Measurements from ENCODE around the gene ERVH48-1.
A peak's percentile ranks its signal among the peaks of the same experiment; 100 is the strongest.
"Not testable (repeated sequence)": the region's sequence is repeated elsewhere in the genome, so short reads cannot be mapped to it uniquely, and the experiment has no call there.

The ERVH48-1 gene

DNA sequence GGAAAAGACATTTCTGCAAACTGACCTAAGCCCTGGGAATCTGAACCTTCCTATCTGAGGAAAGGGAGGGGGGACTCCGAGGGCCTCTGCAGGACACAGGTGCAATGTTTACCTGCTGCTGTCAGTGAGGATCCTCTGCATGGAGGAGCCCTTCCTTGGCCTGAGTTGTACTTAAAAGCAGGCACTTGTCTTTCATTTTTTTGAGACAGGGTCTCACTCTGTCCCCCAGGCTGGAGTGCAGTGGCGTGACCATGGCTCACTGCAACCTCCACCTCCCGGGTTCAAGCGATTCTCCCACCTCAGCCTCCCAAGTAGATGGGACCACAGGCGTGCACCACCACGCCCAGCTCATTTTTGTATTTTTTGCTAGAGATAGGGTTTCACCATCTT lies 13.2 kb upstream of the ERVH48-1 start:
- not testable (repeated sequence) for DNase-seq

DNA sequence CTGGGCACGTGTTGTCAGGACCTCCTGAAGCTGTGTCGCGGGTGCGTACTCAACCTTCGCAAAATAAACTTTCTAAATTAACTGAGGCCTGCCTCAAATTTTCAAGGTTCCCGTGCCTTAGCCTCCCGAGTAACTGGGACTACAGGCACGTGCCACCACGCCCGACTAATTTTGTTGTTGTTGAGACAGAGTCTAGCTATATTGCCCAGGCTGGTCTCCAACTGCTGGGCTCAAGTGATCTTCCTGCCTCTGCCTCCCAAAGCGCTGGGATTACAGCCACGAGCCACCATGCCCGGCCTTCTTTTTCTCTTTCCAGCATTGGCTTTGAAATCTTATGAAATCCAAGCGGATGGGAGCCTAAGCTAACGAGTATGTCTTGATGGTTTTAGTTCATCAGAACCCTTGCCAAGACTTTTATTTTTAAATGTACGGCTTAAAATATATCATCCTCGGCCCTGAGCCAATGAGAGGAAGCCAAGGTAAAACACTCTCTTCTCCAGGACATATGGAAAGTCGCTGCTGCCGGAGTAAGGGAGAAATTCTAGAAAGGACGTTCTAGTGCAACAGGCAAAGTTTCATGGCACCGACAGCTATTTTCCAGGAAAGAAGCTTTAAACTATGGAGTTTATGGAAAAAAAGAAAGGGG lies 12.7 kb upstream of the ERVH48-1 start:
- DNase-seq, result peak; percentile 36

DNA sequence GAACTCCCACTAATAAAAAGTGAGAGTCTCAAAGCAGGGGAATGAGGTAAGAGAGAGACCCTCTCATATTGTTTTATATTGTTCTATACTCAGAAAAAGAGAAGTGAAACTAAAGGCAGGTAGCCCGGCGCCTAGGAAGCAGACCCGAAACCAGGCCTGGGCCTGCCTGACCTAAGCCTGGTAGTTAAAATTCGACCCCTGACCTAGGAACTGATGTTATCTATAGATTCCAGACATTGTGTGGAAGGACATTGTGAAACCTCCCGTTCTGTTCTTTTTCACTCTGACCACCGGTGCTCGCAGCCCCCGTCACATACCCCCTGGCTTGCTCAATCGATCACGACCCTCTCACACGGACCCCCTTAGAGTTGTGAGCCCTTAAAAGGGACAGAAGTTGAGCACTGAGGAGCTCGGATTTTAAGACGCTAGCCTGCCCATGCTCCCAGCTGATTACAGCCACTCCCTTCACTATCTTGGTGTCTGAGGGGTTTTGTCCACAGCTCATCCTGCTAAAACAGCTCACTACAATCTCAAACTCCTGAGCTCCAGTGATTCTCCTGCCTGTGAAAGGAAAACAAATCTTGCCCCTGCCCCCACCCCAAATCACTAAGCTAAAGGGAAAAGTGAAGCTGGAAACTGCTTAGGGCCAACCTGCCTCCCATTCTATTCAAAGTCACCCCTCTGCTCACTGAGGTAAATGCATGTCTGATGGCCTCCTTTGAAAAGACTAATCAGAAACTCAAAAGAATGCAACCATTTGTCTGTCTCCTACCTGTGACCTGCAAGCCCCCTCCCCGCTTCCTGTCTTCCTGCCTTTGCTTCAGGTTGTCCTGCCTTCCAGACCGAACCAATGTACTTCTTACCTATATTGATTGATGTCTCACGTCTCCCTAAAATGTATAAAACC lies 11.9 kb upstream of the ERVH48-1 start:
- DNase-seq, result not testable (repeated sequence)

DNA sequence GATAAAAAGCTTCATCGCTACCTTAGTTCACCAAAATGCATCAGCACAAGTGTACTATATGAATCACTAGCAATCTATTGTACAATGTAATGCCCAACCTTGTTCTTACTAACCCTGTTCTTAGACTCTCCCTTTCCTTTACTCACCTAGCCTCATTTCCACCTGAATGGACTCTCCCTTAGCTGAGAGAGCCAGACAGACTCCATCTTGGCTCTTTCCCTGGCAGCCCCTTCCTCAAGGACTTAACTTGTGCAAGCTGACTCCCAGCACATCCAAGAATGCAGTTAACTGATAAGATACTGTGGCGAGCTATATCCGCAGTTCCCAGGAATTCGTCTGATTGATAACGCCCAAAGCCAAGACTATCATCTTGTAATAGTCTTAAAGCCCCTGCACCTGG lies 10.9 kb upstream of the ERVH48-1 start:
- DNase-seq, result not testable (repeated sequence)

DNA sequence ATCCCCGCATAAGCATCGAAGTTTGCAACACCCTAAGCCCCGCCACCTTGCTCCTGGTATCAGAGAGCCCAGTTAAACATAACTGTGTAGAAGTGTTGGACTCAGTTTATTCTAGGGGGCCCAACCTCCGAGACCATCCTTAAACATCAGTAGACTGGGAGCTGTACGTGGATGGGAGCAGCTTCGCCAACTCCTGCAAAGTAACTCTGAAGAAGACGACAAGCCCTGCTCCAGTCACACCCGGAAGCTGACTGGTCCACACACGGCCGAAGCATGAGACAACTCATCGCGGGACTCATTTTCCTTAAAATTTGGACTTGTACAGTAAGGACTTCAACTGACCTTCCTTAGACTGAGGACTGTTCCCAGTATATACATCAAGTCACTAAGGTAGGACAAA lies 8.5 kb upstream of the ERVH48-1 start:
- not testable (repeated sequence) for DNase-seq

DNA sequence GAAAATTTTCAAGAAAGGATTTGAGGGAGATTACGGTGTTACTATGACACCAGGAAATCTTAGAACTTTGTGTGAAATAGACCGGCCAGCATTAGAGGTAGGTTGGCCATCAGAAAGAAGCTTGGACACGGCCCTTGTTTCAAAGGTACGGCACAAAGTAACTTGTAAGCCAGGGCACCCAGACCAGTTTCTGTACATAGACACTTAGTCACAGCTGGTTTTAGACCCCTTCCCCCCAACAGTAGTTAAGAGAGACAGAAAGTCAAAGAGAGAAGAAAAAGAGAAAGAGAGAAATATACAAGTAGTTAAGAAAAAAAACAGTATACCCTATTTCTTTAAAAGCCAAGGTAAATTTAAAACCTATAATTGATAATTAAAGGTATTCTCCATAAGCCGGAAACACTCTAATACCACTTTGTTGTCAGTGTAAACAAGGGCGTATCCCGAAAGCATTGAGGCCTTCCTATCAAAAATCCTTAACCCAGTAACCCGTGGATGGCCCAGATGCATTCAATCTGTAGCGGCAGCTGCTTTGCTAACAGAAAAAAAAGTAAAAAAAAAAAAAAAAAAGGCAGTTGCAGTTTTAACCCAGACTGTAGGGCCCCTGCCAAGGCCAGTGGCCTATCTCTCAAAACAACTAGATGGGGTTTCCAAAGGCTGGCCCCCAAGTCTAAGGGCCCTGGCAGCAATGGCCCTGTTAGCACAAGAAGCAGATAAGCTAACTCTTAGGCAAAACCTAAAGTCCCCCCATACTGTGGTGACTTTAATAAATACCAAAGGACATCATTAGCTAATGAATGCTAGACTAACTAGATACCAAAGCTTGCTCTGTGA lies 7.9 kb upstream of the ERVH48-1 start:
- not testable (repeated sequence) for DNase-seq

DNA sequence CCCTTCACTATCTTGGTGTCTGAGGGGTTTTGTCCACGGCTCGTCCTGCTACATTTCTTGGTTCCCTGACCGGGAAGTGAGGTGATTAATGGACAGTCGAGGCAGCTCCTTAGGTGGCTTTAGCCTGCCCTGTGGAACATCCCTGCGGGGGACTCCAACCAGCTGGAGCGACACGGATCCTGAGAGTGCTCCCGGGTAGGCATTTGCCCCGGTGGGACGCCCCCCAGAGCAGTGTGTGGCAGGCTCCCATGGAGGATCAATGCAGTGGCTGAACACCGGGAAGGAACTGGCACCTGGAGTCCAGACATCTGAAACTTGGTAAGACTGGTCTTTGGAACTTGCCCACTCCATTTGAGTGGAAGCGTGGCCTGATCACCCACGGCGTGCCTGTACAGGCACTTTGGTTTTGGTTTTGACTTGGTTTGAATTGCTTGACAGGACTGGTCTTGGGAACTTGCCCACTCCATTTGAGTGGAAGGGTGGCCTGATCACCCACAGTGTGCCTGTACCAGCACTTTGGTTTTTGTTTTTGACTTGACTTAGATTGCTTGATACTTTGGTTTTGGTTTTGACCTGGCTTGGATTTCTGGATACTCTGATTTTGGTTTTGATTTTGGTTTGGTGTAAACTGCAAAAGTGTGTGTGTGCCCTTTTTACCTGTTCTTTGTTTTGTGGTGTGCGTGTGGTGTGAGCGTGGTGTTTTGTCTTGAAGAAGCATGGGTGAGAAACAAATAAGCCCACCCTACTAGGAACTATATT lies 7.1 kb upstream of the ERVH48-1 start:
- not testable (repeated sequence) for DNase-seq

DNA sequence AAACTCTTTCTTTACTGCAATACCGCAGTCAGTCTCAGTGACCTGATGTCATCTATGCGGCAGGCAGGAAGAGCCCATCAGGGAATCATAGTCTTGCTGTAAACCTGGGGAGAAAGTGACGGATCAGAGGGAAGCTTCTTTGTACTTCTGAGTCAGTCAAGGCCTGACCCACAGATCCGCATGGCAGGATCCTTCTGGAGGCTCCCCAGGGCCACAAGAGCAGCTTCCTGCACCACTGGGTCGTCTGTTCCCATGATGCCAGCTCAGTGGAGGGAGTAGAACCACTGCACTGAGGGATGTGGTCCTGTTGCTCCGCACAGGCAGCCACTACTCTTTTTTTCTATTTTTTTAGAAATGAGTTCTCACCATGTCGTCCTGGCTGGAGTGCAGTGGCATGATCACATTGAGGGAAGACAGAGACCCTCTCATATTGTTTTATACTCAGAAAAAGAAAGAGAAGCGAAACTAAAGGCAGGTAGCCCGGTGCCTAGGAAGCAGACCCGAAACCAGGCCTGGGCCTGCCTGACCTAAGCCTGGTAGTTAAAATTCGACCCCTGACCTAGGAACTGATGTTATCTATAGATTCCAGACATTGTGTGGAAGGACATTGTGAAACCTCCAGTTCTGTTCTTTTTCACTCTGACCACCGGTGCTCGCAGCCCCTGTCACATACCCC lies 6.3 kb upstream of the ERVH48-1 start:
- no peak for DNase-seq

DNA sequence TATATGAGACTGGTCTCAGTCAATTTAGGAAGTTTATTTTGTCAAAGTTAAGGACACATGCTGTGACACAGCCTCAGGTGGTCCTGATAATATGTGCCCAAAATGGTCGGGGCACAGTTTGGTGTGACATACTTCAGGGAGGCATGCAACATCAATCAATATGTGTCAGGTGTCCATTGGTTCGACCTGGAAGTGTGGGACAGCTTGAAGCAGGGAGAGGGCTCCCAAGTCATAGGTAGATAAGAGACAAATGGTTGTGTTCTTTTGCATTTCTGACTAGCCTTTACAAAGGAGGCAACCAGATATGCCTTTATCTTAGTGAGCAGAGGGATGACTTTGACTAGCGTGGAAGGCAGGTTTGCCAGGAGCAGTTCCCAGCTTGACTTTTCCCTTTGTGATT lies 4.5 kb upstream of the ERVH48-1 start:
- DNase-seq, result no peak

DNA sequence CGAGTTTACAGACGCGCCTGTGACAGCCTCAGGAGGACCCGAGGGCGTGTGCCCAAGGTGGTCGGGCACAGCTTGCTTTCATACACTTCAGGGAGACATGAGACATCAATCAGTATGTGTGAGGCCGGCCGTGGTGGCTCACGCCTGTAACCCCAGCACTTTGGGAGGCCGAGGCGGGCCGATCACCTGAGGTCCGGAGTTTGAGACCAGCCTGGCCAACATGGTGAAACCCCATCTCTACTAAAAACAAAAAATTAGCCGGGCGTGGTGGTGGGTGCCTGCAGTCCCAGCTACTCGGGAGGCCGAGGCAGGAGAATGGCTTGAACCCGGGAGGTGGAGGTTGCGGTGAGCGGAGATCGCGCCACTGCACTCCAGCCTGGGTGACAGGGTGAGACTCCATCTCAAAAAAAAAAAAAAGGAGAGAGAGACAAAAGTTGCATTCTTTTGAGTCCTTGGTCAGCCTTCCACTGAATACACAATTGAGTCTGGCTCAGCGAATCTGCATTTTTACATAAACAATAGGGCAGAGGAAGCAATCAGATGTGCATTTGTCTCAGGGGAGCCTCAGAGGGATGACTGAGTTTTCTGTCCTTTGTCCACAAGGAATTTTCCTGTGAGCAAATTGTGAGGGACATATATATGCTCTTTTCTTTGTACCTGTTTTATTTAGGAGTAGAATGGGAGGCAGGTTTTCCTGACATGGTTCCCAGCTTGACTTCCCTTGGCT lies 2.2 kb upstream of the ERVH48-1 start:
- DNase-seq, result not testable (repeated sequence)

DNA sequence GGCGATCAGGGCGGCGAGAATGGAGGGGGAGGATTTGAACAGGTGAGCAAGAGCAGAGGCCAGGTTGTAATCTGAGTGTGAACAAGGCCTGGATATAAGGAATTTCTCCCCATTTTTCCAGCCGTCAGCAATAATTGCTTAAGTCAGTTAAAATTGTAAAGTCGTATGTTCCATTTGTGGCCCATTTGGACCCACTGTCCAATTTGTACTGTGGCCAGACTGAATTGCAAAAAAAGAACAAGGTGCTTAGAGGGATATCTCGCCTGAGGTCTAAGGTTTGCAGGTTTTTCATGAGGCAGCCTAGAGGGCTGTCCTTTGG lies 1.0 kb downstream of the ERVH48-1 start:
- no peak for DNase-seq

DNA sequence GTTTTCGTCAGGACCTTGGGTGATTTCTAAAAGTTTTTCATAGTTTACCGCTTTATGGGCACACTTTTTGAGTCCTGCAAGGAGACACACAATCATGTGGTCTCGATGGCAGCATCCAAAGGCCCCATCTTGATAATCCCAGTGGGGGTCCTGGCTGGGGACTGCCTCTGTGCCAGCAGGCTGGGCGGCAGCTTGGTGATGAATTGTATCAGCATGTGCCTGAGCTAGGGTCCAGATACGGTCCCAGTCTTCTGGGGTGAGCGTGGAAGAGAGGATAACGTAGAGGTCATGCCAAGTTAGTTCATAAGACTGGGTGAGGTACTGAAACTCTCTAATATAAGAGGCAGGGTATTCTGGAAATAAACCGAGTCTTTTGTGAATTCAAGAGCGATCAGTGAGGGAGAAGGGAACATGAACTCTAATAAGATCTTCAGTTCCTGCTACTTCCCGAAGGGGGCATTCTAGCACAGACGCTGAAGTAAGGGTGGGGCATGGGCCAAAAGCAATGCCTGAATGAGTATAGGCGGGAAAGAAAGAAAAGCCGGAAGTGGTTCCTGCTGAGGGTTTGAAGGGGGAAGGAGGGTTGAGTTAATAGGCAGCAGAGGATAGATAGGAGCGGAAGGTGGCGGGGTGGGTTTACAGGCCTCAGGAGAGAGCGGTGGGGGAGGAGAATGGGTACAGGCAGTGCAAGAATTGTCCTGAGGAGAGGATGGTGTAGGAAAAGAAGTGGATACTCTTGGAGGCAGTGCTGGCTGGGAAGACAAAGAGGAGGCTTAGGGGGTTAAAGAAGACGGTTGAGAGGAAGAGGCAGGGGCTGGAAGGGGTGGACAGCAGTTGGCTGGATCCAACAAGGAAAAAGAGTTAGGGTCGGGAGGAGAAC lies 1.6 kb downstream of the ERVH48-1 start:
- peak; percentile 93 for DNase-seq

DNA sequence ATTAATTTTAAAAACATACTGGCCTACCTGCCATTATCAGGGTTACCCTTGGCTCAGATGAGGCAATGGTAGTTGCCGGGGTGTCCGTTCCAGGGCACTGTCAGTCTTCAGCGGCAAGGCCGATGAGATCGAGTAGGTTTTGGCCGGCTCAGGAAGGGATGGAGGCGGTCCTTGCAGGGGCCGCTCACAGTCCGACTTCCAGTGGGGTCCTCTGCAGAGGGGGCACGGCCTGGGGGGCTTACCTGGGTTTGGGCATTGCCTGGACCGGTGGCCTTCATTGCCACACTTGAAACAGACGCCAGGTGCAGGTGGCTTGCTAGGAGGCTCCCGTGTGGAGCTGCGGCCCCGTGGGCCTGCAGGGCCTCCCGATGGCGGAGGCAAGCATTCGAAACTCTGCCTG lies 2.5 kb downstream of the ERVH48-1 start:
- no peak for DNase-seq

DNA sequence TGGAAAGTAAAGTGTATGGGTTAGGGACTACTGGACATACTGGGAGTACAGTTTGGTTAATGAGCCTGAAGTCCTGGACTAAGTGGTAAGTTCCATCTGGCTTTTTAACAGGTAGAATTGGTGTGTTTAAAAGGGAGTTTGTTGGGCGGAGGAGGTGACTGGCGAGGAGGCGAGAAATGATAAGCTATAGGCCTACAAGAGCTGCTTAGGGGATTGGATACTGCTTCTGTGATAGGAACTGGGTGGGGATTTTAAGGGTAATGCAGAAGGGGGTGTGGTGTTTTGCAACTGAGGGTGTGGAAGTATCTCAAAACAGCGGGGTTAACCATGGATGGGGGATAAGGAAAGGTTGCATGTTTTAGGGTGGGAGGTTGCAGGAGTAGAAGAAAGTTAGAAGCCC lies 3.5 kb downstream of the ERVH48-1 start:
- DNase-seq, result no peak

DNA sequence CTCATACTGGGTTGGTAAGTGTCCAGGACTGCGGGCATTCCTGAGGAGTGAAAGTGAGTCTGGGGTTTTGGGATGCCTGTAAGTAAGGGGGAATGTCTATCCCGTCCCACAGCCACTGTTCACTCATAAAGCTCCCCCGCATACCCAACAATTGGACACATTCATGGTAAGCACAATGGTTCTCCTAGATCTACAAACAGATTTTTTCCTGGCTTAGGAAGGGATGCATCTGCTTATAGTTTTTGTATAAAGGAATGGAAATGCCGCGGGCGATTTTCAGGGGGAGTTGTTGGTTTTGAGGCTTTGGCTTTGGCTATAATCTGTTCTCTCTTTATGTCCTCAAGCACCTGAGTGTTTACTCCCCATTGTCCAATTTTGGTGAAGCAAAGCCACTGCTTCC lies 7.1 kb downstream of the ERVH48-1 start:
- no peak for DNase-seq

DNA sequence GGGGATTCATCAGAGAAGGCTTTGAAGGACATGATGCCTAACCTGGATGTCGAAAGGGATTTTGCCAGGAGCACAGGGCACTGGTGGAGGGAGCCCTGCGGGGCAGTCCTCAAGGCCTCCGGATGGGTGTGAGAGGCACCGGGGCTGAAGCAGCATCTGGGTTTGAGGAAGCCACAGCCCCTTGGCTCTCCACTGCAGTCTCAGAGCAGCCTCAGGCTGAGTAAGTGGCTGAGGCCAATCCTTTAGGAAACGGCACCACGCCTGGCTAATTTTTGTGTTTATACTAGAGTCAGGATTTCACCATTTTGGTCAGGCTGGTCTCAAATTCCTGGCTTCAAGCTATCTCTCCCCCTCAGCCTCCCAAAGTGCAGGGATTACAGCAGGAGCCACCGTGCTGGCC lies 12.0 kb downstream of the ERVH48-1 start:
- DNase-seq, result no peak

DNA sequence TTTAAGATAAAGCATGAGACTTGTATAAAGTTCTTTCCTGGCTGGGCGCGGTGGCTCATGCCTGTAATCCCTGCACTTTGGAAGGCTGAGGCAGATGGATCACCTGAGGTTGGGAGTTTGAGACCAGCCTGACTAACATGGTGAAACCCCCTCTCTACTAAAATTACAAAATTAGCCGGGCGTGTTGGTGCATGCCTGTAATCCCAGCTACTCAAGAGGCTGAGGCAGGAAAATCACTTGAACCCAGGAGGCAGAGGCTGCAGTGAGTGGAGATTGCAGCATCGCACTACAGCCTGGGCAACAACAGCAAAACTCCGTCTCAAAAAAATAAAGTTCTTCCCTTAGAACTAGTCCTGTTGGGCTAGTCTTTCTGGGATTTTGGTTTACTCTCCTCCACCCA lies 13.5 kb downstream of the ERVH48-1 start:
- DNase-seq, result not testable (repeated sequence)

DNA sequence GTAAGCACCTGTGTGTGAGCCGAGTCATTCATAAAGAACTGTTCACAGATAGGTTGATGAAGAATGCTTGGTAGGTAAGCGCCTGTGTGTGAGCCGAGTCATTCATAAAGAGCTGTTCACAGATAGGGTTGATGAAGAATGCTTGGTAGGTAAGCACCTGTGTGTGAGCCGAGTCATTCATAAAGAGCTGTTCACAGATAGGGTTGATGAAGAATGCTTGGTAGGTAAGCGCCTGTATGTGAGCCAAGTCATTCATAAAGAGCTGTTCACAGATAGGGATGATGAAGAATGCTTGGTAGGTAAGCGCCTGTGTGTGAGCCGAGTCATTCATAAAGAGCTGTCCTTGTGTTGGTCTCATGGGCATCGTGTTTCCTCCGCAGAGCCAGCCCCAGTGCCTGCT lies 16.9 kb downstream of the ERVH48-1 start:
- DNase-seq, result not testable (repeated sequence)

DNA sequence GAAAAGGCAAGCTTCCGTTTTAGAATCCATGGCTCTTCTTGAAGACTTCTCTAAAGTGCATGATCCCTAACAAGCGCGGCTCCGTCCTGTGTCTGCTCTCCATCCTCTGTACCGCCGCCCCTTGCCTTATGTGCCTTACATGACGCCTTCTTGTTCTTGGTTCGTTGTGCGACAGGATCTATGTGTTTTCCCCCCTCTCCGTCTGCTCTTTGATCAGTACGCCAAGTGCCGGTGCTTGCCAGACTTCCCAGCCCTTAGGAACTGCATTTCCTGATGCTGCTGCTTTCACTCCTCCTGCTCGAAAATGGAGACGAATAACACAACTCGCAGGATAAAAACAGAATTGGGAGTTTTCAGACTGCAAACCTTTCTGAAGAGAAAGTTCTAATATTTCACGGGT lies 19.2 kb downstream of the ERVH48-1 start:
- no peak for DNase-seq

DNA sequence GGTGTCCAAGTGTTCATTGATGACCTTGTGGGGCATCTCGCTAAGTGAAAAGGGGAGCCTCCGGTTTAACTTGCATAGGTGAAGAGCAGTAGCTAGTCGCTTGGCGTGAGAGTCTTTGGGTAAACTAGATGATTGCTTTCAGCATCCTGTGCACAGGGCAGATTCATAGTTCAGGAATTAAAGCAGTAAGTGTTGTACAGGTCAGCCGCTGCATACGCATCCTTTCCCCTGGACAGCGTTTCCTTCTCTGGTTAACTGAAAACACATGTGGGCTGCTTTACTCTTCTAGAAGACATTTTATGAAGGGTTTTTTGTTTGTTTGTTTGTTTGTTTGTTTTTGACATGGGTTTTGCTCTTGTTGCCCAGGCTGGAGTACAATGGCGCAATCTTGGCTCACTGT lies 20.2 kb downstream of the ERVH48-1 start:
- peak; percentile 44 for DNase-seq

DNA sequence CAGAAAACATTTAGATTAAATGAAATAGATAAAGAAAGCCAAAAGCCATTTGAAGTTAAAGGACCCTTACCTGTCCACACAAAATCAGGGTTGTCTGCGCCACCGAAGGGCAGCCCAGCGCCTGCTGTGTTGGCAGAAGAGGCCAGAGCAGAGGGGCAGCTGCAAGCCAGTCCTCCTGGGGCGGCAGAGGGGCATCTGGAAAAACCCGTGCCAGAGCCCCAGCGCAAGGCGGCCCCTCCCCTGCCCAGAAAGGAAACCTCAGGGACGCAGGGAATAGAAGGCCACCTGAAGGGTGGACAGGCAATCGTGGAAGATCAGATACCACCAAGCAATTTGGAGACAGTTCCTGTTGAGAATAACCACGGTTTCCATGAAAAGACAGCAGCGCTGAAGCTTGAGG lies 21.6 kb downstream of the ERVH48-1 start:
- no peak for DNase-seq

Data from fibroblast of skin of right quadriceps (primary cell).